Right lobe of liver (tissue), 6 donors: Measurements from ENCODE around the gene CCBE1. TPM values are rescaled to one million over a fixed set of nuclear protein-coding genes. Genes with fewer than 3 reads are reported as not detected.

ENCODE experiments used
- ATAC-seq, 4 donors: fragments of 200-7000 bp; cut with Tn5 transposase; one replicate each; pipeline ENCODE4 v1.9.1; 2020; ENCODE audit warnings: mild to moderate bottlenecking in 4 of 4, moderate library complexity in 4 of 4
- DNase-seq, 3 donors: peaks; one replicate each; pipeline ENCODE4 v3.0.0-alpha.2; 2020
- H3K27ac ChIP-seq, 3 donors: fragments of 200-600 bp; one replicate each; pipeline ENCODE4 v1.8.0; 2022
- H3K27me3 ChIP-seq, 2 donors: fragments of 200-600 bp; one replicate each; pipeline ENCODE4 v1.8.0; 2022
- H3K36me3 ChIP-seq, 4 donors: fragments of 200-600 bp; sonication (generic) in 1 of 4; one replicate each; pipeline versions ENCODE4 v1.5.1 to v1.8.0; 2017 to 2022; ENCODE audit warnings: control low read depth in 1 of 4
- H3K4me1 ChIP-seq, 4 donors: fragments of 200-600 bp; sonication (generic) in 1 of 4; one replicate each; pipeline versions ENCODE4 v1.5.1 to v1.8.0; 2017 to 2022; ENCODE audit warnings: control low read depth in 1 of 4
- H3K4me3 ChIP-seq, 3 donors: fragments of 200-600 bp; one replicate each; pipeline ENCODE4 v1.8.0; 2022
- H3K9me3 ChIP-seq, 4 donors: fragments of 200-600 bp; sonication (generic) in 1 of 4; one replicate each; pipeline versions ENCODE4 v1.5.1 to v1.8.0; 2017 to 2022; ENCODE audit warnings: control low read depth in 1 of 4
- CTCF ChIP-seq, 4 donors: fragments of 200-600 bp in 3 of 4; fragments of 450-650 bp in 1 of 4; IDR thresholded peaks; one replicate each; pipeline versions ENCODE4 v1.5.1 to v1.8.0; 2016 to 2022; ENCODE audit warnings: antibody characterized with exemption in 4 of 4, mild to moderate bottlenecking in 2 of 4
- POLR2A ChIP-seq: fragments of 450-650 bp; IDR thresholded peaks from one replicate; pipeline ENCODE4 v1.6.1; 2017; ENCODE audit warnings: antibody characterized with exemption, mild to moderate bottlenecking
- WGBS: methylation state at CpG from one replicate; pipeline ENCODE4 v1.1.6; 2018; ENCODE audit warnings: low coverage, low lambda C conversion rate; ENCODE audit not compliant: insufficient coverage; ENCODE audit errors: missing lambda C conversion rate; 5-methylcytosine and 5-hydroxymethylcytosine counted together
- intact Hi-C, 2 donors: fragments of 100-400 bp; cut with DNase I; formaldehyde crosslinking; loops; one replicate each; pipeline versions ENCODE4 v1.11.2 to v1.14.1; 2022
- total RNA-seq, 6 experiments: library from RNA; depleted of rRNA in 2 of 6; stranded (reverse); fragments of >200 nt in 2 of 6; fragmentation: NEBNext Ultra II Directional in 3 of 6; extraction: Animal tissue kit (Norgen Biotek cat#: 25700) in 3 of 6; gene quantifications; one replicate each; pipeline versions ENCODE4 v1.1.0 to v1.2.4, GENCODE V29; 2016 to 2023
- donor health status: DM: no; HTN: yes; CAD: no.
- donor health status: DM: no; HTN: no; CAD: no.
- donor health status: DM: no; HTN: no; CAD: no.
- donor health status: DM: no; HTN: yes; CAD: no.
- donor health status: DM: no; HTN: yes; CAD: no.

The CCBE1 gene
- total RNA-seq, 6 experiments from 2014 or later: 2.7 to 6.9 (median 4.3) TPM

DNA sequence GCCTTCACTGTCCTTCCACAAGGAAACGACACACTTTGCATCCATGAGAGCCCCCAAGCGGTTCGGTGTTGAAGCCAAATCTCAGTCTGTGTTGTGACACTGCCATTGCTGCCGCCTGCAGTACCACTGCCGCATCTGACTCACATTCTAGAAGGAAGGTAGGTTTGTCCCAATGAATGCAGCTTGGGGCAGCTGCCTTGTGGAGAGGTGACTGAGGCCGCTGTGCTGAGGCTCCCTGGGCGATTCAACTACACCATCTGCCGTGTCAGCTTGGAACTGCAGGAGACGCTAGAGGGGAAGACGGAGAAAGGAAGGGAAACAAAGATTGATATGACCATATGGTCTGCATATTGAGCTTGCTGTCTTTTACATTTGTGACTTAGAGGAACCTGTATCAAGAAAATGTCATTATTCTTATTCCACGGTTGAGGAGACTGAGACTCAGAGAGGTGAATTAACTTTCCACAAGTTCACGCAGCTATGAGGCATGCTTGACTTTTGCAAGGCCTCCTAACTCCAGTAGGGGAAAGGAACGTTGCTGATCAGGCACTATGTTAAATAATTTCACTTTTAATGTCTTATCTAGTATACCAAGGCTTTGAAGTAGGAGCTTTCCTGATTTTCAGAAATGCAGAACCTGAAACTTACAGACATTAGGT is 294.7 kb downstream of the CCBE1 start:
- Histone ChIP-seq H3K9me3 (no peaks in the 10 kb centered on the region), H3K4me1 (no peaks in the 10 kb centered on the region), H3K27ac (no peak overlapping the region), H3K27me3 (no peaks in the 10 kb centered on the region), H3K36me3 (no peaks in the 10 kb centered on the region), H3K4me3 (no peak overlapping the region)
- peak; percentile 100 for ATAC-seq
- intact Hi-C loops: no loop called here
- TF ChIP-seq POLR2A (no peak), CTCF (IDR thresholded peaks at IDR 0.05) (peak; percentile 90 to 95 (median 93))
- DNase-seq: peak; percentile 73 to 79 (median 75)
- 10% methylated on average over 11 of the region's 13 CpGs for WGBS

DNA sequence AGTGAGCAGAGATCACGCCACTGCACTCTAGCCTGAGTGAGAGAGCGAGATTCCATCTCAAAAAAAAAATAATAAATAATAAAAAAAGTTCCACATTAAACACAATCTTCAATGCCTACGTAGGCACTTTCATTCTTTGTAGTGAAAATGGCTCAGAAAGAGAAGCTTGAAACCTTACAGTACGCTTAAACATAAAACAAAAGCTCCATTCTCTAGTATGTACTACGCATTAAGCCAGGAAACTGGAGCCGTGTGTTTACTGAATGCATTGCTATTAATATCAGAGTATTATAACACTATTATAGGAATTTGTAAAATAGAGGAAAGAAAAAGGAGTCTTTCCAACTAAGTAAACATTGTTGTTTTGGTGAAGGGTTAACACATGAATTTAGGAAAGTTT is 296.8 kb downstream of the CCBE1 start:
- ATAC-seq (no peak), DNase-seq (no peak)
- intact Hi-C loops: no loop called here
- Histone ChIP-seq H3K27me3 (no peaks in the 10 kb centered on the region), H3K9me3 (no peaks in the 10 kb centered on the region), H3K36me3 (no peaks in the 10 kb centered on the region), H3K27ac (no peak overlapping the region), H3K4me1 (no peaks in the 10 kb centered on the region), H3K4me3 (no peak overlapping the region)
- 83% methylated on average over 5 of the region's 6 CpGs for WGBS
- no peak for TF ChIP-seq CTCF (IDR thresholded peaks at IDR 0.05)
- TF ChIP-seq POLR2A: no peak

GRCh38 chr18:59395226-59396175 is 301.7 kb downstream of the CCBE1 start:
- Histone ChIP-seq H3K4me3 (no peak overlapping the region), H3K9me3 (no peaks in the 10 kb centered on the region), H3K36me3 (no peaks in the 10 kb centered on the region), H3K27ac (no peak overlapping the region), H3K27me3 (no peaks in the 10 kb centered on the region), H3K4me1 (no peaks in the 10 kb centered on the region)
- WGBS: 47% methylated on average over 10 of the region's 10 CpGs
- no peak for ATAC-seq
- no peak for DNase-seq
- intact Hi-C loops: loop anchor here in 1 of 2 donors (10.0 kb wide), 1 partner anchor 91 kb away; no protein-coding TSS in a partner anchor
- TF ChIP-seq POLR2A (no peak), CTCF (IDR thresholded peaks at IDR 0.05) (no peak)

DNA sequence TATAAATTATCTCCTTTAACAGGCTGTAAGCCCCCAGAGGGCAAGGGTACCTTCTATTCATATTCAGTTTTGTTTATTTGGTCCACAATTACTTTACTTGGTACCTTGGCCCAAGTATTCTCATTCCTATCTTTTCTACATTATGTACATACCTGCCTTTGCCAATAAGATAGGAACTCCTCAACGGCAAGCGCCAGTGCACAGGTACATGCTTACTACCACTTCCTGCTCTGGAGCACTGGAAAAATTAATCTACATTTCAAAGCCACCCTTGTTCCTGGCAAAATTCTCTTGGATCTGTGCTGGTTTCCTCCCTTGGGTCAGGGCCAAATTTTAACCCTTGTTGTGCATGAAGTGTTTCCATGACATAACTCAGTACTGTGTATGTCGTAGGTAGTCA is 303.8 kb downstream of the CCBE1 start:
- no peaks in the 10 kb centered on the region for H3K27me3 ChIP-seq
- 96% methylated on average over 3 of the region's 3 CpGs for WGBS
- H3K4me1 ChIP-seq: no peaks in the 10 kb centered on the region
- no peak overlapping the region for H3K4me3 ChIP-seq
- no peaks in the 10 kb centered on the region for H3K9me3 ChIP-seq
- H3K36me3 ChIP-seq: no peaks in the 10 kb centered on the region
- intact Hi-C loops: loop anchor here in 1 of 2 donors (10.0 kb wide), 1 partner anchor 89 kb away; no protein-coding TSS in a partner anchor
- DNase-seq (no peak), ATAC-seq (no peak)
- no peak overlapping the region for H3K27ac ChIP-seq
- TF ChIP-seq CTCF (IDR thresholded peaks at IDR 0.05) (no peak), POLR2A (no peak)
